Measurements from ENCODE around the gene TMEM63A.

DNA sequence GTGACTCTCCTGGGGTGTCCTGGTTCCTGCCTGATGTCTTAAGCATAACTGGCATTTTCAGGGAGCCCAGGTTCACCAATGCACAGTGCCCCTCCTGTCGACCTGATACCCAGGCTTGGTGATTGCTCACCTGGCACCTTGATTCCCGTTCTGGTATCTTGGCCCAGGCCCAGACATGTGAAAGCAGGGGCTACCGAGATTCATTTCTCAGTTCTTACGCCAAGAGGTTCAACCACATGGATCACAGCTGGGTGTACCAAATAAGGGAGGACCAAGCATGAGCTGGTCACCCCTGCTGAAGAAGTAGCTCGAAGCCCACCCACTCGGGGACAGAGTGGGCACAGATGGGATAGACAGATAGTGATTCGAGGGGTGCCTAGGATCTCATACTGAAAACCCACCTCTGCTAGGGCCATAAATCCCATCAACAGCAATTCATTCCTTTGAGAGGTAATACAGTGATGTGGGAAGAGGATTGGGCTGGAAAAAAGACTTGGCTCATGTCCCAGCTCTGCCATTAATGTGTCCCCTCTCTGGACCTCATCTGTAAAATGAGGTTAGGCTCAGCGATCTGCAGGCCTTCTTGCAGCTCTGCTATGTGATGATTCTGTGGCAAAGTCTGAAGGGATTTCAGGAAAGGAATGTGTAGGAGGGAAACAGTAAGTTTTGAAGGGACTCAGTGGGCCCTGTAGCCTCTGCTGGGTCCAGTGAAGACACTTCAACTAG lies 69.5 kb downstream of the TMEM63A start:
- TF ChIP-seq, protein P1, sequence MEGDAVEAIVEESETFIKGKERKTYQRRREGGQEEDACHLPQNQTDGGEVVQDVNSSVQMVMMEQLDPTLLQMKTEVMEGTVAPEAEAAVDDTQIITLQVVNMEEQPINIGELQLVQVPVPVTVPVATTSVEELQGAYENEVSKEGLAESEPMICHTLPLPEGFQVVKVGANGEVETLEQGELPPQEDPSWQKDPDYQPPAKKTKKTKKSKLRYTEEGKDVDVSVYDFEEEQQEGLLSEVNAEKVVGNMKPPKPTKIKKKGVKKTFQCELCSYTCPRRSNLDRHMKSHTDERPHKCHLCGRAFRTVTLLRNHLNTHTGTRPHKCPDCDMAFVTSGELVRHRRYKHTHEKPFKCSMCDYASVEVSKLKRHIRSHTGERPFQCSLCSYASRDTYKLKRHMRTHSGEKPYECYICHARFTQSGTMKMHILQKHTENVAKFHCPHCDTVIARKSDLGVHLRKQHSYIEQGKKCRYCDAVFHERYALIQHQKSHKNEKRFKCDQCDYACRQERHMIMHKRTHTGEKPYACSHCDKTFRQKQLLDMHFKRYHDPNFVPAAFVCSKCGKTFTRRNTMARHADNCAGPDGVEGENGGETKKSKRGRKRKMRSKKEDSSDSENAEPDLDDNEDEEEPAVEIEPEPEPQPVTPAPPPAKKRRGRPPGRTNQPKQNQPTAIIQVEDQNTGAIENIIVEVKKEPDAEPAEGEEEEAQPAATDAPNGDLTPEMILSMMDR (IDR thresholded peaks at IDR 0.05; ENCODE audit: low read depth, low read length, poor library complexity, severe bottlenecking), result no peak
- TF ChIP-seq EZH2phosphoT487 (IDR thresholded peaks at IDR 0.05; ENCODE audit: borderline replicate concordance, low read length), result no peak

All from DOHH2 (cell line).